GM21423 (cell line): ENCODE measurements around the gene CARD9.

Experiments
- ATAC-seq: cut with Tn5 transposase; IDR thresholded peaks from one replicate; pipeline ENCODE4 v1.9.1; 2021; ENCODE audit warnings: mild to moderate bottlenecking, moderate library complexity; ENCODE audit not compliant: unreplicated experiment

The CARD9 gene

DNA sequence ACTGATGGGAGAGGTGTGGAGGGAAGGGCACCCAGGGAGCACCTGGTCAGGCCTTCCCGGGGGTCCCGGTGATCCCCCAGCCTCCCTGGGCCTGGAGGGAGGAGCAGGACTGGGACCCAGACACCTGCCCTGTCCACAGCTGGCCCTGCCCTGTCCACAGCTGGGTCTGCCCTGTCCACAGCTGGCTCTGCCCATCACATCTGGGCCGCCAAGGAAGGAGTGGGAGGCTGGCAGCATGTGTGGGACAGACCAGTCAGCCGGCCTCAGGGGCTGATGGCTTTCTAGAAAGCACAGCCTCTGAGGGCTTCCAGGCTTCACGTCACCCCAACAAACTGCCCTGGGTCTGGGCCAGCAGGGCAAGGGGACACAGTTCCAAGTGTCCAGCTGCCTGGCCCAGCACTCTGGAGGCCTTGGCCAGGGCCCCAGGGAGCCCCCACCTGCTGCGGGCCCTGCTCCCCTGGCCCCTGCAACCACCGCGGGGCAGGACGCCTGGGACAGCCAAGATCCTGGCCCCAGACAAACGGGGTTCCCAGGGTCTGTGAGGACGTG lies 22.1 kb downstream of the CARD9 start:
- no peak for ATAC-seq

DNA sequence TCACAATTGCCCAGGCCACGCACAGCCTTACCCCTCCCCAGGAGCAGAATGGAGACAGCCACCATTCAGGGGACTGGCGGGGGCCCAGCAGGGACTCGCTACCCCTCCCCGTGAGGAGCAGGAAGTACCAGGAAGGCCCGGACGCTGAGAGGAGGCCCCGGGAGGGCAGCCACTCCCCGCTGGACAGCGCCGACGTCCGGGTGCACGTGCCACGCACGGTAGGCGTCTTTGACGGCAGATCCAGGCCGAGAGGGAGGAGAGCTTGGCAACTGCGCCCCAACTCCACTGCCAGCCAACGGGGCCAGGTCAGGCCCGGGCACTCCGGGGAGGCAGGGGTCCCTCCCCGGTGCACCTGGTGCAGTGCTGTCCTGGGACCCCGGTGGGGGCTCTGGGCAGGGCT lies 23.9 kb downstream of the CARD9 start:
- no peak for ATAC-seq

DNA sequence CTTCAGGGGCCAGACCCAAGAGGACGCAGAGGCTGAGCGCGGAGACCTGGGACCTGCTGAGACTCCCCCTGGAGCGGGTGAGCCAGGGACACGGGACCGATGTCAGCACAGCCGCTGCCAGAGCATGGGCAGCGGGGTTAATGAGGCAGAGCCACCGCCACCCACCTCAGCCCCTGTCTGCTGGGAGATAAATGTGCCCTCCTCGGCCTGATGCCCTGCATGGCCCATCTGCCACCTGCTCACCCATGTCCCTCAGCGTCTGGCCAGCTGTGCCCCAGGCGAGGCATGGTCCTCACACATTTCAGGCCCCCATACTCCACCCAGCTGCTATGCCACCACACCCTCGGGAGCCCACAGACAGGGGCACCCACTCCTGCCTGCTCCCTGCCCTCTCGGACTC lies 24.8 kb downstream of the CARD9 start:
- no peak for ATAC-seq

DNA sequence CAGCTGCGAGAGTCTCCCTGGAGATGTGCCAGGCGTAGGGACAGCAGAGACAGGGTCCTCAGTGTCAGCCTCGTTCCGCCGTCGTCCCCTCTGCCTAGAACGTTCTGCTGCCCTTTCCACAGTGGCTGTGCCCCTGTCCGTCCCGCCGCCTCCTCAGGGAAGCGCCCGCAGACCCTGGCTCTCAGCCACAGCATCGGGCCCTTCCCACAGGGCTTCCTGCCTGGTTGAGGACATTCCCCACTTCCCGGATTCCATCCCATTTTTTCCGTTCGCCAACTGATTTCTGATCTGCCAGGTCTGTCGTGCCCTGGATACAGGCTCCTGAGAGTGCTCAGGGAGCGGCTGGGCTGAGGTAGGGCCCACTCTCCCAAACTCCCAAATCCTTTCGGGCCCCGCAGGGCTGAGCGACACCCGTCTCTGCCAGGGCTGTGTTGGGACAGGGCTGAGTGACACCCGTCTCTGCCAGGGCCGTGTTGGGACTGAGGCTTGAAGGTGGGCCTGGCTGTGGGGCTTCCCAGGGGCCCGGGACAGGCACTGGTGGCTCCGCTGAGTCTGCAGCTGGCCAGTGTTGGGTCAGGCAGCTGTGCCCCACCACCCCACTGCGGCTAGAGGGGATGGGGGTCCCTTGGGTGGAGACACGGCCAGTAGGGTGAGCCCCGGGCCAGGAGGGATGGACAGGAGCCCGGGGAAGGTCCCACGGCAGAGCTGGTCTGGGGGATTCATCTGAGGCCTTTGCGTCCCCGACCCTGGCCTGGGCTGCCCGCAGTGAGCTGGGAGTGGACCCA lies 25.8 kb downstream of the CARD9 start:
- no peak for ATAC-seq

DNA sequence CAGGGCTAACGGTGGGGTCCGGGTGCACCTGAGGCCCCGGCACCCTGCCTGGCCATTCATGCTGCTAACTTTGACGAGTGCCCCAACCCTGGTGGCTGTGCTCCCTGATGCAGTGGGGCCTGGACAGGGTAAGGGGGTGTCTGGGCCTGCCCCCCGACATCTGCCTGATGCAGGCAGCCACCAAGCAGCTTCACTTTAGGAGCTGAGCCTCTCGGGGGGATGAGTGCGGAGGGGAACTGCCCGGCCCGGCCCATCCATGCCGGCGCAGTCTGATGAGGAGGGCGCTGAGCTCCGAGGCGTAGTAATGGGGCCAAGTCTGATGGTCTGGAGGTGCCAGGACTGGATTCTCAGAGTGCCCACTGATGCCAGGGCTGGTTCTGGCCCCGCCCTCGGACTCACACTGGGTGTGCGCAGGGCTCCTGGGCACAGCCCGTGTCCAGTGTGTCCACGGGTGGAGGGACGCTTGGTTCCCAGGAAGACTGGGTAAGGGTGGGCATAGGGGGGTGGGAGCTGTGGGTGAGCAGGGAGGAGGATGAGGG lies 26.5 kb downstream of the CARD9 start:
- no peak for ATAC-seq

DNA sequence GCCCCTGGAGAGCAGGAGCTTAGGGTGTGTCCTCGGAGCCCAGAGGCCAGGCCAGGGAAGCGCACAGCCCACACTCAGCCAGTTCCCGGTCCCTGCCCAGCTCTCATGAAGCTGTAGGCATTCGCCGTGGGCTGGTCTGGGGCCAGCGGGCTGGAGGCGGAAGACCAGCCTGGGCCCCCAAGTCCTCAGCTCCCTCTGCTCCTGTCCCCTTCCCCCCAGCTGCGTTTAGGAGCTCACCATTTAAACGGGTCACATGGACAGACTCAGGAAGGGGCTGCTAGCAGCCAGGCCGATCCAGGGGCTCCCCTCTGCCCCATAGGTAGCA lies 27.4 kb downstream of the CARD9 start:
- ATAC-seq, result no peak

DNA sequence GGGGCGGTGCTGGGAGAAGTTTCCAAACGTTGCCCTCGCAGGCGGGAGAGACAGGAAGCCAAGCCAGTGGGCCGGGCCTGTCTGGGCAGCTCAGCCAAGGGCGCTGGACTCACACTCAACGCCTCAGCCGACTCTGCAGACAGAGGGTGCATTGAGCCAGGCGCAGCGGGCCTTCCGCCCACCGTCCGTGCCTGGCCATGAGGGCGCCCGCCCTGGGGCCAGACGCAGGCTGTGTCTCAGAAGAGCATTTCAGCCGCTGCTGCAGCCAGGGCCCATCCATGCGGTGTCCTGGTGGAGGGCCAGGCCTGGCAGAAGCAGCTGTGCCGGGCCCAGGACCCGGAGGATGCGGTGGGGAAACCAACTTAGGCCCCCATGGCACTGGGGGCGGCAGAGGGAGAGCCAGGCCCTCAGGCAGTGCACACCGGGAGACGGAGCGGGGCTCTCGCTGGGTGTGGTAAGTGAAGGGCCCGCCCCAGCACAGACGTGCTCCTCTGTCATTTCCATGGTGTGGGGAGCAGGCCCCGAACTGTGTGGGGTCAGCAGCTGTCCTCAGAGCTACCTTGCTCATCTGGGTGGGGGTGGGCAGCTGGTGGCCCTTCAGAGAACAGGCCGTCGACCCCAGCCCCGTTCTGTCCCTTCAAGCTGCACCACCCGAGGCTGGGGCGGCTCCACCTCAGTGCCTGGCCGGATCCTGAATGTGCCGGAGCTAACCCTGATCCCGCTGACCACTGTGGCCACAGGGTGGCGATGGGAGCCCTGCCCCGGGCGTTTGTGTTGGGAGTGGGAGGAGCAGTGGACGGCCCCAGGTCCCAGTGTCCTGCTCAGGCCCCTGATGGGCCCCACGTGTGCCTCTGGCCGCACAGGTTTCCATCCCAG lies 27.9 kb downstream of the CARD9 start:
- ATAC-seq, result no peak

DNA sequence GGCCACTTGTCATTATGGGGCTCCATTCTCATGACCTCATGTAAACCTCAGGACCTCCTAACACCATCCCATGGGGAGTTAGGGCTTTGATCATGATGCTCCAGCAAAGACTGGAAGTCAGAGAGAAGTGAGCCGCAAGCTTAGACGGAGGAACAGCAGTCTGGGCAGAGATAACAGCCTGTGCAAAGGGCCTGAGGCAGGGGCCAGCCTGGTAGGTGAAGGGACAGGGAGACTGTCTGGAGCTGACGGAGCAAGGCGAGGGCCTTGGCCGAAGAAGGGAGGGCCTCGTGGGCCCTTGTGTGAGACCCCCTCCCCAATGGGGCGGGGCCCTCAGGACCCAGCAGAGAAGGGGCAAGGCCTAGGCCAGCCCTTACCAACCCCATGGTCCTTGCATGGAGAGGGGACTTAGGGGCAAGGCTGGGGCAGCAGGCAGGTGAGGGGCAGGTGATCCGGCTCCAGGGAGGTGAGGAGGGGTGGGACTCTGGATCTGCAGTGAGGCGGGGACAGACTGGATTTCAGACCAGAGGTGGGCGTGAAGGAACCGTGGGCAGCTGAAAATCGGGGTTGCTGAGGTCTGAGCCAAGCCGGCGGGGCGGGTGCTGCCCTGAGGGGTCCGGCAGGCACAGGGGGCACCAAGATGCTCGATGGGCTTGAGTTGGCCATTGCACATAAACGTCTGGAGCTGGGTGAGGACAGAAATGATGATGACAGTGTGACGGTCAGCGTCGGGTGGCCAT lies 28.8 kb downstream of the CARD9 start:
- no peak for ATAC-seq

DNA sequence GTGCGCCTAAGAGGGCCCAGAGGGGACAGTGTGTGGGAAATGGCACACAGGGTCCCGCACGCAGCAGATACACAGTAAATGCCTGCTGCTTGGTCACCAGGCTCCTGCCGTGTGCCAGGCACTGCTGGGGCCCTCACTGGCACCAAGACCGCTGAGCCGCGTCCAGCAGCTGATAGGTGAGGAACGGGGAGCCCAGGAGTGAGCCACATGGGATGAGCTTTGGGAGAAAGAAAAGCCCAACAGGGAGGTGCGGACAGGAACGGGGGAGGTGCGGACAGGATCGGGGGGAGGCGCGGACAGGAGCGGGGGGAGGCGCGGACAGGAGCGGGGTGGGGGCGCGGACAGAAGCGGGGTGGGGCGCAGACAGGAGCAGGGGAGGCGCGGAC lies 29.6 kb downstream of the CARD9 start:
- no peak for ATAC-seq

DNA sequence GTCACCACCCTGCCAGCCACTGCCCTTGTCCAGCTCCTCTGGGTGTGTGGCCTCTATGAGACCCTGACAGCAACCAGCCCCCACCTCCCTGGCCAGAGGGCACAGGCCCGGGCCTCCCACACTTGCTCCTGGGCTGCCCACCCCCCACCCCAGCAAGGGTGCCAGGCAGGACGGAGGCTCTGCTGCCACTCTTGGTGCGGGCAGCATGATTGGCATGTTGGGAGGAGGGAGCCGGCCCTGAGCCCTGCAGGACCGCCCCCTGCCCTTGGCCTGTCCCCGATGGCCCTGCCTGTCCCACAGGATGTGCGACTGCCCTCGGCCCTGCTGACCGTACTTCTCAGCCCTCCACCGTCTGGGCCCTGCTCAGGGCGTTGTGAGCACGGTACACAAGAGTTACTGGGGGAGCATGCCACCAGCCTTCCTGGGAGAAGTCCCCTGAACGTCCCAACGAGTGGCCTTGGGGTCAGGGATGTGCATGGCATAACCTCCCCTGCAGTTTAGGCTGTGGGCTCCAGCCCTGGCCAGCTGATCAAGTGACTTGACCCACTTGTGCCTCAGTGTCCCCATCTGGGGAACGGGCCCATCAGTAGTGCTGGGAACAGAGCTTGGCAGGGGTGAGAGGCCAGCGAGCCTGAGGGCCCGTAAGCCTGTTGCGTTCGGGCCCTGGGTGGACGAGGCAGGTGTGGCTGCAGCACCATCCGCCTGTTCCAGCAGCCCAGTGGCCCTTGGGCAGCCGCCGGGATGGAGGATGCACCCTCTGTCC lies 30.2 kb downstream of the CARD9 start:
- no peak for ATAC-seq

DNA sequence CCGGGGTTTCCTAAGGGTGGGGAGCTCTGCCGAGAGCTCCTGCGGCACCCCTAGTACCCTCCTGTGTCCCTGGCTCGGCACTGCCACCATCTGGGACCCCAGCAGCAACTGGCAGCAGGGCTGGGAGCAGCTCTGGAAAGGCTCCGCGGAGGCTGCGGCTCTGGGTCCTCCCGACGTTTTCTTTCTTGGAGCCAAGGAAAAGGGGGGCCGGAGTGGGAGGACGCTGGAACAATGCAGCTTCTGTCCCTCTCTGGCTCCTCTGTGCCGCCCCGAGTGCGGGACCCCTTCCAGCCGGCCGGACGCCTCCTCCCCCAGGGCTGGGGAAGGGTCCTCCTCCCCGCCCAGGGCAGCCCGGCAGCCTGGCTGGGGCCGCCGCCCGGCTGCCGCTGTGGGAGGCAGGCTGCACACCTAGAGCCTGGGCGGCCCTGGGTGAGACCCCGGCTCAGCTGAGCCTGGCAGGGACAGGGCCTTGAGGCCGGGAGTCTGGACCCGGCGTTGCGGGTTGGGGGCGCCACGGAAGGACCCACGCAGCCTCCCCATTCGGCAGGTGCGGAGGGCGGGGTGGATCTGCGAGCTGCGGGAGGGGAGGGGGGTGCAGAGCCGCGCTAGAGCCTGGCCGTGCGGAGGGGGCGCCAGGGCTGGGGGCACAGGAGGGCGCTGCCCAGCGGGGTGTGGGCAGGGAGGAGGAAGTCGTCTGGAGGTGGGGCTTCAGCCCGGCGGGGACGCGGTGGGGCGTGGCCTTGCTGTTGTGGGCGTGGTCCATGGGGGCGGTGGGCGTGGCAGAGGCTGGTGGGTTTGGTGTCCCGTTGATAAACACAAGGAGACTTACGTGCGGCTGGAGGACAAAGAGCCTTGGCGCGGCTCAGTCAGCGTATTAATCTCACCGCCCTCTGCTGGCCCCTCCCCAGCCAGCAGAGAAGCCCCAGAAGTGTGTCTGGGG lies 31.0 kb downstream of the CARD9 start:
- no peak for ATAC-seq

DNA sequence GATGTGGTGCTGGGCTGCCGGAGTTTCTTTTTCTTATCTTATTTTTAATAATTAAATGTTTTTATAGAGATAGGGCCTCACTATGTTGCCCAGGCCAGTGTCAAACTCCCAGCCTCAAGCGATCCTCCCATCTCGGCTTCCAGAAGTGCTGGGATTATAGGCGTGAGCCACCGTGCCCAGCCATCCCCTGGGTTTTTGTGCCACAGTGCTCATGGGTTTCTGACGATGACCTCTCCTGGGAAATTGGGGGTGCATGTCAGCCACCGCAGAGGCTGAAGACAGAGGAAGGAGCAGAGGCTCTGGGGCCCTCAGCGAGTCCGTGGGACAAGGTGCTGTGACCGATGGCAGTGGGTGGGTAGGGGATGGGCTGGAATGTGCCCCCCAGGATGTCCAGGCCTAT lies 31.7 kb downstream of the CARD9 start:
- ATAC-seq, result no peak

DNA sequence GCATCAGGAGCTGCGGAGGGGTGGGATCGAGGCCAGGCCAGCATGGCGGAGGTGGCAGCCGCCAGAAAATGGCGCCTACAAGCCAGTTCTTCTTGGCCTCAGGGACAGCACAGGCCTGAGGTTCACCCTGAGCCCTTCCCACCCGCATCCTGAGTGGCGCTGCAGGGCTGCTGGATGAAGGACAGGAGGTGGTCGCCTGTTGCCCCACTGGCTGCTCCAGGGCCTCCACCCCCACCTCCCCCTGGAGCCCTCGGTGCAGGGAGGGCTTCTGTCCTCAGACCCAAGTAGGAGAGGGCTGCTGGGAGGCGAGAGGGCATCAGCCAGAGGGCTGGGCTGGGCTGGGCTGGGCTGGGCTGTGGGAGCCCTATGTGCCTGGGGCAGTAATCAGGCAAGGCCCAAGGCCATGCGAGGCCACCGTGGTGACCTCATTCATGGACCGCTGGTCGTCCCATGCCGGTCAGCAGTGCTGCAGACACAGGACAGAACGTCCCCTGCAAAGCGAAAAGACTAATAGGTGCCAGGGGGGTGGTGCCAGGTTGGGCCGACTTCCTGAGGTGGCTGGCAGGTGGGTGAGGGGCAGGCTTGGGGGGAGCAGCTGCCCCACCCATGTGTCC lies 32.3 kb downstream of the CARD9 start:
- no peak for ATAC-seq

DNA sequence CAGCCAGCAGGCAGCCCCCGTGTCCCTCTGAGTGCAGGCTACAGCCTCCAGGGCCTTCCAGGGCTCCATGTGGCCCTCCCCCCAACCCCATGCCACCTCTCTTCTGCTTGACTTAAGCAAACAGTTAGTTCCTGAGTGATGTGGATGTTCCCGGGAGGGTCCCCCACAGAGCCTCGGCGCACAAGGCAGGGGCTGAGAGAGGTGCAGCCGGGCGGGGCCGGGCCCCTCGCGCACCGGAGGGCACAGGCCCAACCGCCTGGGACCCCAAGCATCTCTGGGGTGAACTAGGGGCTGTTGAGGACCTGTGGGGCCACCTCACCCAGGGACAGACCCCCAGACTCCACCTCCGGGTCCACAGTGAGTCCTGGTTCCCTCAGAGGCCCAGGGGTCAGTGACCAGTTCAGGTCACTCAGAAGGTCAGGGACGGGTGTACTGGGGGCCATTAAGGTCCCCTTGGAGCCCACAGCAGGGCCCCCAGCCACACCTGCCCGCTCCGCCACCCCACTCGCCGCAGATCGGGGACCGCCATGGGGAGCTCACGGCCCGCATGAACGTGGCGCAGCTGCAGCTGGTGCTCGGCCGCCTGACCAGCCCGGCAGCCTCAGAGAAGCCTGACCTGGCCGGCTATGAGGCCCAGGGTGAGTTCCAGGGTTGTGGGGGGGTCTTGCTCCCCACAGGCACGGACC lies 33.0 kb downstream of the CARD9 start:
- ATAC-seq, result no peak

DNA sequence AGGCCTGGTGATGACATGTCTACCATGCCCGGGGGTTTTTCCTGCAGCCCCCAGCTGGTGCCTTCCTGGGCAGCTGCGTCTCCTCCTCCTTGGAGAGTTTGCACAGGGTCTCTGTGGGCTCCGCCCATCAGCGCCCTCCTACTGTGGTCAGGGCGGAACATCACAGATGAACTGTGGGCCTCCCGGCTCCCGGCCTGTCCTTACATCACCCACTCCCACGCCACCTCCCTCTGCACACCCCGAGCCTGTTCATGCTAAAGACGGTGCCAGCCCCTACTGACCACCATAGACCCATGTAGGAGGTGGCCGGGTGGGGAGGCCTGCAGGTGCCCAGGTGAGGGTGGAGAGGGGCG lies 33.5 kb downstream of the CARD9 start:
- no peak for ATAC-seq

DNA sequence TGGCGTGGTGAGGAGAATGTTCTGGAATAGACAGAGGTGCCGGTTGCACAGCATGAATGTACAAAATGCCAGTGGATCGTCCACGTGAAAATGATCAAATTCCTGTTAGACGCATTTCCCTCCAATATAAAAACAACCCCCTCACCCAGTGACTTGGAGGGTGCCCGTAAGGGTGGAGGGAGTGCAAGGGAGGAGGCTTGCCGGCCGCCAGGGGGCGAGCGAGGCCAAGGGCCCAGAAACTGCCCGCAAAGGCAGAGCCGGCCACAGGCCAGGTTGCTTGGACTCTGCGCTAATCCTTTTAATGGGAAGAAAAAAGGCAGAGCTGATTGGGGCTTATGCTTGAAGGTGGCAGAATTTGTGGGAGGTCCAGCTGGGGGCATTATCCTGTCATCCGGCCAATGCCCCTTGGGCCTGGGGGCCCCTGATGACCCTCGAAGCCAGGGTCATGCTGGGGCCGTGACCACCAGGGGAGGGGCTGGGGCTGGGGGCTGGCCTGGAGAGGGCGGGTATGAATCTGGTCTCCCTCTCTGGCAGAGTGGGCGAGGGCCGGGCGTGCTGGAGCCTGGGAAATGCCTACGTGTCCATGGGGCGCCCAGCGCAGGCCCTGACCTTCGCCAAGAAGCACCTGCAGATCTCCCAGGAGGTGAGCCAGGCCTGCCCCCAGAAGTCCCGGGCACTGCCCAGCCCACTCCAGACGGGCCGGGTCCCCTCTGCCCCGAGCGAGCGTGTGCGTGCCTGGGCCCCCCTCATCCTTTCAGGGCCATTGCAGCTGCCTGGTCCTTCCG lies 34.1 kb downstream of the CARD9 start:
- no peak for ATAC-seq

DNA sequence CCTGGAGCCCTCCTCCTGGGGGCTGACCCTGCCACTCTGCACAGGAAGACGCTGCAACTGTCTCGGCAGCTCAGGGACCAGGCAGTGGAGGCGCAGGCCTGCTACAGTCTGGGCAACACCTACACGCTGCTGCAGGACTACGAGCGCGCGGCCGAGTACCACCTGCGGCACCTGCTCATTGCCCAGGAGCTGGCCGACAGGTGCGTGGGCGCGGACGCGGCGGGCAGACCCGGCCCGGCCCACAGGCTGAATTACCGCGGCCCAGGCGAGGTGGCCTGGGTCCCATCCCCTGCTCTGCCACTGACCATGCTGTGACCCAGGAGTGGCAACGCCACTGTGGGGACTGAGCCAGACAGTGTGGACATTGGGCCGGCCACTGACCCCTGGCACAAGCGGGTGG lies 35.0 kb downstream of the CARD9 start:
- no peak for ATAC-seq
